Mucosa of descending colon (tissue), 3 donors: ENCODE results near the gene PRDM16. TPM values are rescaled to one million over a fixed set of nuclear protein-coding genes. Genes with fewer than 3 reads are reported as not detected.

Source experiments
- ATAC-seq: fragments of 200-7000 bp; cut with Tn5 transposase; one replicate; pipeline ENCODE4 v1.9.1; 2020; ENCODE audit warnings: mild to moderate bottlenecking, moderate library complexity
- DNase-seq, 3 donors: peaks; one replicate each; pipeline ENCODE4 v3.0.0-alpha.2; 2020
- H3K36me3 ChIP-seq: fragments of 200-600 bp; one replicate; pipeline ENCODE4 v1.8.0; 2021; ENCODE audit warnings: low read depth, mild to moderate bottlenecking
- H3K4me1 ChIP-seq: fragments of 200-600 bp; one replicate; pipeline ENCODE4 v1.8.0; 2021; ENCODE audit warnings: low read depth, mild to moderate bottlenecking
- H3K4me3 ChIP-seq: fragments of 200-600 bp; one replicate; pipeline ENCODE4 v1.8.0; 2021; ENCODE audit warnings: mild to moderate bottlenecking
- H3K9me3 ChIP-seq: fragments of 200-600 bp; one replicate; pipeline ENCODE4 v1.8.0; 2021; ENCODE audit warnings: mild to moderate bottlenecking
- CTCF ChIP-seq: fragments of 200-600 bp; IDR thresholded peaks from one replicate; pipeline ENCODE4 v1.8.0; 2022; ENCODE audit warnings: antibody characterized with exemption, mild to moderate bottlenecking
- intact Hi-C, 2 donors: fragments of 100-400 bp; cut with DNase I in 1 of 2; cut with micrococcal nuclease in 1 of 2; formaldehyde crosslinking; loops; one replicate each; pipeline versions ENCODE4 v1.11.0 to v1.11.1; 2022; cut with DNase I, micrococcal nuclease
- total RNA-seq, 3 donors: library from RNA; stranded (reverse); fragmentation: NEBNext Ultra II Directional in 2 of 3; extraction: Animal tissue kit (Norgen Biotek cat#: 25700) in 2 of 3; gene quantifications; one replicate each; pipeline versions ENCODE4 v1.2.1 to v1.2.4, GENCODE V29; 2021 to 2023
- donor health status: DM: no; HTN: no; CAD: no; lungs with moderate emphysema.
- donor health status: DM: no; HTN: no; CAD: no.
- donor health status: DM: no; HTN: yes; CAD: no.

PRDM16 gene
- total RNA-seq, 3 donors from 2014 or later: 1.6 to 2.5 (median 2.4) TPM

- no peaks in the 10 kb centered on the region for H3K36me3 ChIP-seq
- intact Hi-C loops: no loop called here
- TF ChIP-seq CTCF: no peak
- no peak for ATAC-seq
- no peak for DNase-seq
- no peaks in the 10 kb centered on the region for H3K4me1 ChIP-seq
- H3K9me3 ChIP-seq: no peaks in the 10 kb centered on the region
- no peak overlapping the region for H3K4me3 ChIP-seq
Observed at GRCh38 chr1:3119061-3119460, 50.1 kb downstream of the PRDM16 start.

DNA sequence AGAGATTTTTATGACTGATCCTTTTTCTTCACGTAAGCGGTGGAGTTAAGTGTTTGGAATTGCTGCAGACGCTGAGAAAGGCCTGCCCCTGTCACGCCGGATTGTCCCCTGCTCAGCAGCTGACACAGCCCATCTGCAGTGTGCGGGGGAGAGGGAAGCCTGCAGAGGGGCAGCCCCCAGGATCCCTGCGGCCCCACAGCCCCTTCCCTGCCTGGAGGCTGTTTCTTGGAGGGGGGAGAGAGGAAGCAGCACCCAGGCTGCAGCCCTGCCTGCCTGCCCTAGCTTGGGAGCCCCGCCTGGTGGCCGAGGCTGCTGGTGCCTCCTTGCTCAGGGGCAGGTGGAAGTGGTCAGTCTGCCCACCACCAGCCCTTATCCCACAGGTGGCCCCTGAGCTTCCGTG lies 50.7 kb downstream of the PRDM16 start:
- Histone ChIP-seq H3K4me3 (no peak overlapping the region), H3K36me3 (no peaks in the 10 kb centered on the region), H3K9me3 (no peaks in the 10 kb centered on the region), H3K4me1 (no peaks in the 10 kb centered on the region)
- TF ChIP-seq CTCF: no peak
- intact Hi-C loops: no loop called here
- ATAC-seq (no peak), DNase-seq (no peak)

- H3K9me3 ChIP-seq: no peaks in the 10 kb centered on the region
- ATAC-seq (no peak), DNase-seq (no peak)
- H3K4me3 ChIP-seq: no peak overlapping the region
- TF ChIP-seq CTCF: no peak
- no peaks in the 10 kb centered on the region for H3K36me3 ChIP-seq
- H3K4me1 ChIP-seq: no peaks in the 10 kb centered on the region
- intact Hi-C loops: no loop called here
Observed at GRCh38 chr1:3120140-3120539, 51.1 kb downstream of the PRDM16 start.

GRCh38 chr1:3120994-3121393 lies 52.0 kb downstream of the PRDM16 start:
- TF ChIP-seq CTCF: no peak
- ATAC-seq: no peak

GRCh38 chr1:3121401-3122210 lies 52.6 kb downstream of the PRDM16 start:
- Histone ChIP-seq H3K9me3 (no peaks in the 10 kb centered on the region), H3K4me1 (no peaks in the 10 kb centered on the region), H3K36me3 (no peaks in the 10 kb centered on the region), H3K4me3 (no peak overlapping the region)
- ATAC-seq (no peak), DNase-seq (no peak)
- TF ChIP-seq CTCF: no peak
- intact Hi-C loops: no loop called here

More at GRCh38 chr1:3120994-3121393, 52.0 kb downstream of the PRDM16 start:
- H3K4me1 ChIP-seq: no peaks in the 10 kb centered on the region
- intact Hi-C loops: no loop called here
- H3K36me3 ChIP-seq: no peaks in the 10 kb centered on the region
- H3K4me3 ChIP-seq: no peak overlapping the region
- DNase-seq: no peak
- no peaks in the 10 kb centered on the region for H3K9me3 ChIP-seq
